ENCODE measurements around the gene MS4A8.

The MS4A8 gene, protein sequence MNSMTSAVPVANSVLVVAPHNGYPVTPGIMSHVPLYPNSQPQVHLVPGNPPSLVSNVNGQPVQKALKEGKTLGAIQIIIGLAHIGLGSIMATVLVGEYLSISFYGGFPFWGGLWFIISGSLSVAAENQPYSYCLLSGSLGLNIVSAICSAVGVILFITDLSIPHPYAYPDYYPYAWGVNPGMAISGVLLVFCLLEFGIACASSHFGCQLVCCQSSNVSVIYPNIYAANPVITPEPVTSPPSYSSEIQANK

DNA sequence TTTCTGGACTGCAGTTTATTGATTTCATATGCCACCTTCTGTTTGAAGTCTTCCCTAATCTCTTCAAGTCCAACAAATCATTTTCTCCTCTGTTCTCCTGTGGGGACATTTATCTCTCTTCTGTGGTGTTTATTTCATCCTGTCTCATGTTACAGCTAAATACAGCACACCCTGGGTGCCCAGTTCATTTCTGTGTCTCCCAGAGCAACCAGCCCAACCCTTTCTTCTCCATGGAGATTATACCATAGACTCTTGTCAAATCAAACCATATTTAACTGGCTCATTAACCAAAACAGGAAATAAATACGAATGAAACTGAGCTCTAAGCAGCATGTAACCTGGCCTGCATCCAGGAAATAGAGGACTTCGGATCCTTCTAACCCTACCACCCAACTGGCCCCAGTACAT, at the start of gene MS4A8:
Gene MS4A8 (plus strand): TSS at position 329 of the 408 bp plus-strand sequence. CDS start 1,249 bp downstream, outside the sequence.
- Histone ChIP-seq H3K27ac (ENCODE audit: low read depth, low read length) (no peak within 1 kb of the TSS), H3F3A (ENCODE audit: insufficient read depth) (no peaks in the 10 kb centered on the region), H3K36me3 (ENCODE audit: low read length) (no peaks in the 10 kb centered on the region), H3K9me2 (replicated peaks; ENCODE audit: insufficient read depth, low read length) (no peaks in the 10 kb centered on the region), H3K9me3 (ENCODE audit: insufficient read depth, low read length) (no peaks in the 10 kb centered on the region), H3K4me3 (ENCODE audit: insufficient read depth, low read length, poor library complexity, severe bottlenecking) (no peak within 1 kb of the TSS), H3K79me2 (ENCODE audit: insufficient read depth, low read length) (no peaks in the 10 kb centered on the region), H3K27me3 (ENCODE audit: low read length) (no peaks in the 10 kb centered on the region), H3K4me2 (ENCODE audit: low read depth, low read length, poor library complexity, severe bottlenecking) (no peak within 1 kb of the TSS), H3K9ac (ENCODE audit: low read length) (no peak within 1 kb of the TSS), H2AFZ (ENCODE audit: low read depth, low read length, severe bottlenecking) (no peak within 1 kb of the TSS), H4K20me1 (ENCODE audit: low read depth, low read length) (no peaks in the 10 kb centered on the region)
- TF ChIP-seq, protein P1, sequence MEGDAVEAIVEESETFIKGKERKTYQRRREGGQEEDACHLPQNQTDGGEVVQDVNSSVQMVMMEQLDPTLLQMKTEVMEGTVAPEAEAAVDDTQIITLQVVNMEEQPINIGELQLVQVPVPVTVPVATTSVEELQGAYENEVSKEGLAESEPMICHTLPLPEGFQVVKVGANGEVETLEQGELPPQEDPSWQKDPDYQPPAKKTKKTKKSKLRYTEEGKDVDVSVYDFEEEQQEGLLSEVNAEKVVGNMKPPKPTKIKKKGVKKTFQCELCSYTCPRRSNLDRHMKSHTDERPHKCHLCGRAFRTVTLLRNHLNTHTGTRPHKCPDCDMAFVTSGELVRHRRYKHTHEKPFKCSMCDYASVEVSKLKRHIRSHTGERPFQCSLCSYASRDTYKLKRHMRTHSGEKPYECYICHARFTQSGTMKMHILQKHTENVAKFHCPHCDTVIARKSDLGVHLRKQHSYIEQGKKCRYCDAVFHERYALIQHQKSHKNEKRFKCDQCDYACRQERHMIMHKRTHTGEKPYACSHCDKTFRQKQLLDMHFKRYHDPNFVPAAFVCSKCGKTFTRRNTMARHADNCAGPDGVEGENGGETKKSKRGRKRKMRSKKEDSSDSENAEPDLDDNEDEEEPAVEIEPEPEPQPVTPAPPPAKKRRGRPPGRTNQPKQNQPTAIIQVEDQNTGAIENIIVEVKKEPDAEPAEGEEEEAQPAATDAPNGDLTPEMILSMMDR (IDR thresholded peaks at IDR 0.05; ENCODE audit: insufficient read depth, low read length, poor library complexity, severe bottlenecking), result no peak
- TF ChIP-seq EZH2phosphoT487 (conservative IDR thresholded peaks at IDR 0.05; ENCODE audit: low read length), result no peak

DNA sequence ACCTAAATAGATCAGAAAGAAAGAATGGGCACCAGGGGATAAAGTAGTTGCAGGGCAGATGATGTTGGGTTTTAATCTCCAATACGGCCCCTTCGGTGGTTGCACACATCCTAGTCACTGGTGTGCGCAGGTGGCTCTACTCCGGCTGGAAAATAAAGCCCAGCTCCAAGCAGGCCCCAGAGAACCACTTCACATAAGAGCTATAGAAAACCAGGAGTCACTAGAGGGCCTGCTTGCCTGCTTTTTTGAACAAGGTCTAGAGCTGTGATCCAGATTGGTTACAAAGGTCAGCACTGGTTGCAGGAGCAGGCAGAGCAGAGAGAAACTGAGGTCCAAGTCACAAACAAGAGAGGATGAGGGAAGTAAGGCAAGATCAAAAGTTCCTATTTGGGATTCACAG, 41.5 kb upstream of the MS4A8 start:
- Histone ChIP-seq H3K9ac (ENCODE audit: low read length) (no peak overlapping the region), H3K4me2 (ENCODE audit: low read depth, low read length, poor library complexity, severe bottlenecking) (no peak overlapping the region), H3K27me3 (ENCODE audit: low read length) (no peaks in the 10 kb centered on the region), H3K9me2 (replicated peaks; ENCODE audit: insufficient read depth, low read length) (no peaks in the 10 kb centered on the region), H3K27ac (ENCODE audit: low read depth, low read length) (no peak overlapping the region), H3K9me3 (ENCODE audit: insufficient read depth, low read length) (no peaks in the 10 kb centered on the region), H3F3A (ENCODE audit: insufficient read depth) (no peaks in the 10 kb centered on the region), H3K4me3 (ENCODE audit: insufficient read depth, low read length, poor library complexity, severe bottlenecking) (no peak overlapping the region), H4K20me1 (ENCODE audit: low read depth, low read length) (no peaks in the 10 kb centered on the region), H3K36me3 (ENCODE audit: low read length) (no peaks in the 10 kb centered on the region), H2AFZ (ENCODE audit: low read depth, low read length, severe bottlenecking) (no peak overlapping the region), H3K79me2 (ENCODE audit: insufficient read depth, low read length) (no peaks in the 10 kb centered on the region)
- no peak for TF ChIP-seq EZH2phosphoT487 (conservative IDR thresholded peaks at IDR 0.05; ENCODE audit: low read length)
- TF ChIP-seq, protein P1 (IDR thresholded peaks at IDR 0.05; ENCODE audit: insufficient read depth, low read length, poor library complexity, severe bottlenecking), result no peak

DNA sequence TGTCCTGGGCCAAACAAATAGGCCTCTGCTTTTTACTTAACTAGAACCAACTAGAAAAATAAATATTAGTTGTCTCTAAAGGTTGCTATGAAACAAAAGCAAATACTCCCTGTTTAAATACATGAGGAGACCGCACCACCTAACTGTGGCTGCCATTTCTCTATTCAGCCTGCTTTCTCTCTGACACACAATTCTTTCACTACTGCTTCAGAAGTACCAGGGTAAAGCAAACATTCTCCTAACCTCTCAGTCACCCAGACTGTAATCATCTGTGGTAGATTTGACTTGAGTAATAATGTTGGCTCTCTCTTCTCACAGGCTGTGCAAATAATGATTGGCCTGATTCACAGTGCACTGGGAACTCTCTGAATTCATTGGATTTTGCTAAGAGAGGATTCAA, 41.0 kb upstream of the MS4A8 start:
- no peaks in the 10 kb centered on the region for H3K9me2 ChIP-seq (replicated peaks; ENCODE audit: insufficient read depth, low read length)
- H2AFZ ChIP-seq (ENCODE audit: low read depth, low read length, severe bottlenecking), result no peak overlapping the region
- no peaks in the 10 kb centered on the region for H4K20me1 ChIP-seq (ENCODE audit: low read depth, low read length)
- H3K9ac ChIP-seq (ENCODE audit: low read length), result no peak overlapping the region
- TF ChIP-seq EZH2phosphoT487 (conservative IDR thresholded peaks at IDR 0.05; ENCODE audit: low read length), result no peak
- TF ChIP-seq, protein P1 (IDR thresholded peaks at IDR 0.05; ENCODE audit: insufficient read depth, low read length, poor library complexity, severe bottlenecking), result no peak
- H3K79me2 ChIP-seq (ENCODE audit: insufficient read depth, low read length), result no peaks in the 10 kb centered on the region
- H3K27me3 ChIP-seq (ENCODE audit: low read length), result no peaks in the 10 kb centered on the region
- no peaks in the 10 kb centered on the region for H3F3A ChIP-seq (ENCODE audit: insufficient read depth)
- no peaks in the 10 kb centered on the region for H3K36me3 ChIP-seq (ENCODE audit: low read length)
- H3K9me3 ChIP-seq (ENCODE audit: insufficient read depth, low read length), result no peaks in the 10 kb centered on the region
- no peak overlapping the region for H3K27ac ChIP-seq (ENCODE audit: low read depth, low read length)
- H3K4me2 ChIP-seq (ENCODE audit: low read depth, low read length, poor library complexity, severe bottlenecking), result no peak overlapping the region
- no peak overlapping the region for H3K4me3 ChIP-seq (ENCODE audit: insufficient read depth, low read length, poor library complexity, severe bottlenecking)

Measured in SU-DHL-6 (cell line).